Liver (tissue), 3 donors: ENCODE data around the gene PSME2.

Experiments
- CTCF ChIP-seq: fragments of 150-350 bp; IDR thresholded peaks from 2 replicates; pipeline ENCODE4 v1.5.1; 2017; ENCODE audit warnings: improper control_type of control experiment, low read depth, low read length; ENCODE audit not compliant: missing input control
- HNF4A ChIP-seq, 2 donors: conservative IDR thresholded peaks; 2 replicates each; pipeline ENCODE4 v1.6.1; 2016; ENCODE audit warnings: antibody characterized with exemption in 2 of 2, mild to moderate bottlenecking in 2 of 2
- TAF1 ChIP-seq: conservative IDR thresholded peaks from 2 replicates; pipeline ENCODE4 v1.6.1; 2016; ENCODE audit warnings: antibody characterized with exemption, mild to moderate bottlenecking
- donor health status: healthy.
- donor health status: healthy.

DNA sequence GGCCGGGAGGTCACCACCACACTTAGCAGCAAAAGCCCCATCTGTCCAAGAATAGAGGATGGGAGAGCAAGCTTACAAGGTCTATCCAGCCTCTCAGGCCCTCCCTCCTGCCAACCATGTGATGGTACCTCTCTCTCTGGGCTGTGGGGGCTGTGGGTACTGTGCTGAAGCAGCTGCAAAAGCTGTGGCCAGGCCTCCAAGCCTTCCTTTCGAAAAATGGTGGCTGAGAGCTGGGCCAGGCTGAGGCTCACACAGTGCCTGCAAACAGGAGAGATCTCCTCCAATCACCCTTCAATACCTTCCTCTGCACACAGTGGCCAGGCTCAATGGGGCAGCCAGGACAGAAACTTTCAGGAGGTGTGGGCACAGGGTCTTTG, 41.1 kb upstream of the PSME2 start:
- TF ChIP-seq CTCF (no peak), TAF1 (no peak), HNF4A (conservative IDR thresholded peaks at IDR 0.05) (no peak)
